Measurements from ENCODE around the gene PCDHB11.
"Not testable (repeated sequence)": the region's sequence is repeated elsewhere in the genome, so short reads cannot be mapped to it uniquely, and the experiment has no call there.

PCDHB11 gene

GRCh38 chr5:141199359-141200235 lies at the start of gene PCDHB11:
Gene PCDHB11, plus strand, starts transcription at chr5:141199627. Its CDS starts 148 bp downstream, at chr5:141199775.
- DNase-seq (ENCODE audit: low read depth in 2 of 2): no peak

- no peak for DNase-seq (ENCODE audit: low read depth in 2 of 2)
Observed at GRCh38 chr5:141149812-141150211, 49.6 kb upstream of the PCDHB11 start, which contains the start of gene PCDHB6. Gene PCDHB6, plus strand, starts transcription at chr5:141150057. Its CDS starts 201 bp downstream, at chr5:141150258.

GRCh38 chr5:141150224-141150992 lies 49.0 kb upstream of the PCDHB11 start:
- no peak for DNase-seq (ENCODE audit: low read depth in 2 of 2)

DNA sequence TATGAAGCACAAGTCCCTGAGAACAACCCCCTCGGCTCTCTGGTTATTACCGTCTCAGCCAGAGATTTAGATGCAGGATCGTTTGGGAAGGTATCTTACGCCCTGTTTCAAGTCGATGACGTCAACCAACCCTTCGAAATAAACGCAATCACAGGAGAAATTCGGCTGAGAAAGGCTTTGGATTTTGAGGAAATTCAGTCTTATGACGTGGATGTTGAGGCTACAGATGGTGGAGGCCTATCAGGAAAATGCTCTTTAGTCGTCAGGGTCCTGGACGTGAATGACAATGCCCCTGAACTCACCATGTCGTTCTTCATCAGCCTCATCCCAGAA lies 48.5 kb upstream of the PCDHB11 start:
- no peak for DNase-seq (ENCODE audit: low read depth in 2 of 2)

DNA sequence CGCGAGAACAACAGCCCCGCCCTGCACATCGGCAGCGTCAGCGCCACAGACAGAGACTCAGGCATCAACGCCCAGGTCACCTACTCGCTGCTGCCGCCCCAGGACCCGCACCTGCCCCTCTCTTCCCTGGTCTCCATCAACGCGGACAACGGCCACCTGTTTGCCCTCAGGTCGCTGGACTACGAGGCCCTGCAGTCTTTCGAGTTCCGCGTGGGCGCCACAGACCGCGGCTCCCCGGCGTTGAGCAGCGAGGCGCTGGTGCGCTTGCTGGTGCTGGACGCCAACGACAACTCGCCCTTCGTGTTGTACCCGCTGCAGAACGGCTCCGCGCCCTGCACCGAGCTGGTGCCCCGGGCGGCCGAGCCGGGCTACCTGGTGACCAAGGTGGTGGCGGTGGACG lies 47.8 kb upstream of the PCDHB11 start:
- not testable (repeated sequence) for DNase-seq (ENCODE audit: low read depth in 2 of 2)

DNA sequence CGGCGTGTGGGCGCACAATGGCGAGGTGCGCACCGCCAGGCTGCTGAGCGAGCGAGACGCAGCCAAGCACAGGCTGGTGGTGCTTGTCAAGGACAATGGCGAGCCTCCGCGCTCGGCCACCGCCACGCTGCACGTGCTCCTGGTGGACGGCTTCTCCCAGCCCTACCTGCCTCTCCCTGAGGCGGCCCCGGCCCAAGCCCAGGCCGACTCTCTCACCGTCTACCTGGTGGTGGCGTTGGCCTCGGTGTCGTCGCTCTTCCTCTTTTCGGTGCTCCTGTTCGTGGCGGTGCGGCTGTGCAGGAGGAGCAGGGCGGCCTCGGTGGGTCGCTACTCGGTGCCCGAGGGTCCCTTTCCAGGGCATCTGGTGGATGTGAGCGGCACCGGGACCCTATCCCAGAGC lies 47.3 kb upstream of the PCDHB11 start:
- not testable (repeated sequence) for DNase-seq (ENCODE audit: low read depth in 2 of 2)

DNA sequence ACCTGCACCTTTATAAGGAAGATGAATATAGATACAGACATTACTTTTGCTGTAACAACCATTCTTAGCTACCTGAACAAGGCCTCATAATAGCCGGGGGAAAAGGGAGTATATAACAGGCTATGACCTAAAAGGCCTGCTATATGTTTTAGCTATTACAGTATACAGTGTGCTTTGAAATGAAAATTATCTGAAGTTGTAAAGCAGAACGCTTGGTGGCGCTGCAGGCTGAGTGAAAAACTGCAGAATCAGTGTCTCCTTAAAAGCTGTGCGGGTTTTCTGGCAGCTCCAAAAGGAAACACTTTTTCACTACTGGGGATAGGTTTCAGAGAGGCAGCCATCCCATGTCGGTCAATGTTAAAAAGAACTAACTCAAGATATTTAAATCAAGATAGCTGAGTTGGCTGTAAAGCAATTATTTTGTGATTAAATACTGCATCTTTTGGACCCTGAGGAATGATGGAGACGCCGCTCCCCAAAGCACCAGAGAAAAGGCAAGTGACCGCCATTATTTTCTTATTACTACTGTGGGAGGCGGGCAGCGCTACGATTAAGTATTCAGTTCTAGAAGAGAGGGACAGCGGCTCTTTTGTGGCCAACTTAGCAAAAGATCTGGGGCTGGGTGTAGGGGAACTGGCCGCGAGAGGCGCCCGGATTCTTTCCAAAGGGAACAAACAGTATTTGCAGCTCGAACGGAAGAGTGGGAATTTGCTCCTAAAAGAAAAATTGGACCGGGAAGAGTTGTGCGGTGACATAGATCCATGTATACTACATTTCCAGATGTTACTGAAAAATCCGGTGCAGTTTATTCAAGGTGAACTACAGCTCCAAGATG lies 43.7 kb upstream of the PCDHB11 start:
- DNase-seq (ENCODE audit: low read depth in 2 of 2): no peak

- DNase-seq (ENCODE audit: low read depth in 2 of 2): not testable (repeated sequence)
Observed at GRCh38 chr5:141157356-141157755, 42.1 kb upstream of the PCDHB11 start.

DNA sequence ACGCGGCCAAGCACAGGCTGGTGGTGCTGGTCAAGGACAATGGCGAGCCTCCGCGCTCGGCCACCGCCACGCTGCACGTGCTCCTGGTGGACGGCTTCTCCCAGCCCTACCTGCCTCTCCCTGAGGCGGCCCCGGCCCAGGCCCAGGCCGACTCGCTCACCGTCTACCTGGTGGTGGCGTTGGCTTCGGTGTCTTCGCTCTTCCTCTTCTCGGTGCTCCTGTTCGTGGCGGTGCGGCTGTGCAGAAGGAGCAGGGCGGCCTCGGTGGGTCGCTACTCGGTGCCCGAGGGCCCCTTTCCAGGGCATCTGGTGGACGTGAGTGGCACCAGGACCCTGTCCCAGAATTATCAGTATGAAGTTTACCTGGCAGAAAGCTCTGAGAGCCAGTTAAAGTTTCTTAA lies 41.5 kb upstream of the PCDHB11 start:
- not testable (repeated sequence) for DNase-seq (ENCODE audit: low read depth in 2 of 2)

DNA sequence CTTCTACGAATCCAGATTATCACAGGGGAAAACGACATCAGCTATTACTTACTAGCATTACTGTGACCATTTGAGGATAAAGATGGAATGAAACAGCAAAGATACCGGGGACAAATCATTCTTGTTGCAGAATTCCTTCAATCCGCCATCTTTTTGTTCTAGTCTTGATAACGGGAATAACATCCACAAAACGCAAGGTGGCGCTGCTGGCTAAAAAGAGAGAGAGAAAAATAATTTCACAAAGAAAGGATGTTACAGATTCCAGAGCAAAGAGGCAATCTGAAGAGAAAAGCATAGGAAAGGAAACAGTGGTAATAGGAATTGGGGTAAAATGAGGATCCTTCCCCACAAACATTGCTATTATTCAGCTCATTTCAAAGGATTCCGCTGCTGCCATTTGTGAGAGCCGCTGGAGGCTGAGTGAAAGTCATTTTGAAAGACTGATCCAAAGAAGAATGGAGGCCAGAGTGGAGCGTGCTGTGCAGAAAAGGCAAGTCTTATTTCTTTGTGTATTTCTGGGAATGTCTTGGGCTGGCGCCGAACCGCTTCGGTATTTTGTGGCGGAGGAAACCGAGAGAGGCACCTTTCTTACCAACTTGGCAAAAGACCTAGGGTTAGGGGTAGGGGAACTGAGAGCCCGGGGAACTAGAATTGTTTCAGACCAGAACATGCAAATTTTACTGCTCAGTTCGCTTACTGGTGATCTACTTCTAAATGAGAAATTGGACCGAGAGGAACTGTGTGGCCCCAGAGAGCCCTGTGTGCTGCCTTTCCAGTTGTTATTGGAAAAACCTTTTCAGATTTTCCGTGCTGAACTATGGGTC lies 26.8 kb upstream of the PCDHB11 start, which contains the start of gene PCDHB7:
TSS of gene PCDHB7 (plus strand) at position 264 of the 824 bp plus-strand sequence. CDS start at position 456, 192 bp downstream.
- DNase-seq (ENCODE audit: low read depth in 2 of 2): no peak

DNA sequence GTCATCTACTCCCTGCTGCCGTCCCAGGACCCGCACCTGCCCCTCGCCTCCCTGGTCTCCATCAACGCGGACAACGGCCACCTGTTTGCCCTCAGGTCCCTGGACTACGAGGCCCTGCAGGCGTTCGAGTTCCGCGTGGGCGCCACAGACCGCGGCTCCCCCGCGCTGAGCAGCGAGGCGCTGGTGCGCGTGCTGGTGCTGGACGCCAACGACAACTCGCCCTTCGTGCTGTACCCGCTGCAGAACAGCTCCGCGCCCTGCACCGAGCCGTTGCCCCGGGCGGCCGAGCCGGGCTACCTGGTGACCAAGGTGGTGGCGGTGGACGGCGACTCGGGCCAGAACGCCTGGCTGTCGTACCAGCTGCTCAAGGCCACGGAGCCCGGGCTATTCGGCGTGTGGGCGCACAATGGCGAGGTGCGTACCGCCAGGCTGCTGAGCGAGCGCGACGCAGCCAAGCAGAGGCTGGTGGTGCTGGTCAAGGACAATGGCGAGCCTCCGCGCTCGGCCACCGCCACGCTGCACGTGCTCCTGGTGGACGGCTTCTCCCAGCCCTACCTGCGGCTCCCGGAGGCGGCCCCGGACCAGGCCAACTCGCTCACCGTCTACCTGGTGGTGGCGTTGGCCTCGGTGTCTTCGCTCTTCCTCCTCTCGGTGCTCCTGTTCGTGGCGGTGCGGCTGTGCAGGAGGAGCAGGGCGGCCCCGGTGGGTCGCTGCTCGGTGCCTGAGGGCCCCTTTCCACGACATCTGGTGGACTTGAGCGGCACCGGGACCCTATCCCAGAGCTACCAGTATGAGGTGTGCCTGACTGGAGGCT lies 24.9 kb upstream of the PCDHB11 start:
- DNase-seq (ENCODE audit: low read depth in 2 of 2): not testable (repeated sequence)

DNA sequence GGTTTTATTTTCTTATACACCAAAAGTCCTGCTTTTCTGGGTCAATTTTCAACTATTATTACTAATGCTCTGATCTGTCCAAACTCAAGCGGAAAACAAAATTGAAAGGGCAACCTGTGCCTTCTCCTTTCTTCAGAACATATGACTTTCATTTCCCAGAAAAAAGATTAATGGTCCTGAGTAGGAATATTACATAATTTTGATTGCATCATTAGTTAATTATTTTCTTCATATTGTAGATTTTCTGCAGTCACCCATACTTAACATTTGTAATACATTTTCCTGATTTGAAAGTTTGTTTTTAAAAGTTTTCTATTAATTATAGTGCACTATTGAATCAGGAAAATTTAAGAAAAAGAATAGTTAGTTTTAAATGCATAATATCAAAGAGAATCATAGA lies 23.5 kb upstream of the PCDHB11 start:
- no peak for DNase-seq (ENCODE audit: low read depth in 2 of 2)

- DNase-seq (ENCODE audit: low read depth in 2 of 2): not testable (repeated sequence)
Observed at GRCh38 chr5:141177577-141178191, 21.7 kb upstream of the PCDHB11 start, which contains the start of gene PCDHB8. Gene PCDHB8, plus strand, starts transcription at chr5:141177790. Its CDS starts 245 bp downstream, at chr5:141178035.

- not testable (repeated sequence) for DNase-seq (ENCODE audit: low read depth in 2 of 2)
Observed at GRCh38 chr5:141179371-141179770, 20.1 kb upstream of the PCDHB11 start.

GRCh38 chr5:141179876-141180275 lies 19.6 kb upstream of the PCDHB11 start:
- DNase-seq (ENCODE audit: low read depth in 2 of 2): not testable (repeated sequence)

DNA sequence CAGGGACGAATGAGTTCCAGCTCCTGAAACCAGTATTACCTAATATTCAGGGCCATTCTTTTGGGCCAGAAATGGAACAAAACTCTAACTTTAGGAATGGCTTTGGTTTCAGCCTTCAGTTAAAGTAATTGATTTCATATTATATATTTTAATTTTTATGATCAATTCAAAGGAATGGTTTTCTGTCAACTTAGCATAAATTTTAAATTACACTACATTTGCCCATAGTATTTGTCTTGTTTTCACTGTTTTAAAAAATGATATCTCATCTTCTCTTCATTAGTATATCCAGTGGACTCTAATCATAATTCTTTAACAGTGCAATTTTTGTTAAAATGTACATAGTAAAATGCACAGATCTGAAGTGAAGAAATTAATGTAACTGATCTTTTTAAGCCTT lies 19.1 kb upstream of the PCDHB11 start:
- DNase-seq (ENCODE audit: low read depth in 2 of 2): no peak

- no peak for DNase-seq (ENCODE audit: low read depth in 2 of 2)
Observed at GRCh38 chr5:141182248-141182647, 17.2 kb upstream of the PCDHB11 start, which contains the start of gene PCDHB16. Gene PCDHB16, plus strand, starts transcription at chr5:141182387. Its CDS starts 173 bp downstream, at chr5:141182560.

DNA sequence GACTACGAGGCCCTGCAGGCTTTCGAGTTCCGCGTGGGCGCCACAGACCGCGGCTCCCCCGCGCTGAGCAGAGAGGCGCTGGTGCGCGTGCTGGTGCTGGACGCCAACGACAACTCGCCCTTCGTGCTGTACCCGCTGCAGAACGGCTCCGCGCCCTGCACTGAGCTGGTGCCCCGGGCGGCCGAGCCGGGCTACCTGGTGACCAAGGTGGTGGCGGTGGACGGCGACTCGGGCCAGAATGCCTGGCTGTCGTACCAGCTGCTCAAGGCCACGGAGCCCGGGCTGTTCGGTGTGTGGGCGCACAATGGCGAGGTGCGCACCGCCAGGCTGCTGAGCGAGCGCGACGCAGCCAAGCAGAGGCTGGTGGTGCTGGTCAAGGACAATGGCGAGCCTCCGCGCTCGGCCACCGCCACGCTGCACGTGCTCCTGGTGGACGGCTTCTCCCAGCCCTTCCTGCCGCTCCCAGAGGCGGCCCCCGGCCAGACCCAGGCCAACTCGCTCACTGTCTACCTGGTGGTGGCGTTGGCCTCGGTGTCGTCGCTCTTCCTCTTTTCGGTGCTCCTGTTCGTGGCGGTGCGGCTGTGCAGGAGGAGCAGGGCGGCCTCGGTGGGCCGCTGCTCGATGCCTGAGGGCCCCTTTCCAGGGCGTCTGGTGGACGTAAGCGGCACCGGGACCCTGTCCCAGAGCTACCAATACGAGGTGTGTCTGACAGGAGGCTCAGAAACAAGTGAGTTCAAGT lies 15.1 kb upstream of the PCDHB11 start:
- not testable (repeated sequence) for DNase-seq (ENCODE audit: low read depth in 2 of 2)

Measured in fibroblast of skin of left quadriceps (primary cell).